Suprapubic skin (tissue), 4 donors: ENCODE measurements around the gene INPP5A.

Experiments
- CTCF ChIP-seq, 2 donors: fragments of 200-600 bp in 1 of 2; fragments of 450-650 bp in 1 of 2; sonication (generic) in 1 of 2; IDR thresholded peaks; one replicate each; pipeline ENCODE4 v1.5.1; 2016 to 2019; ENCODE audit warnings: antibody characterized with exemption in 2 of 2, mild to moderate bottlenecking in 1 of 2, moderate library complexity in 1 of 2
- EP300 ChIP-seq: sonication (generic); formaldehyde crosslinking; IDR thresholded peaks from one replicate; pipeline ENCODE4 v1.6.1; 2017; ENCODE audit warnings: antibody characterized with exemption
- POLR2A ChIP-seq, 2 donors: fragments of 450-650 bp; IDR thresholded peaks; one replicate each; pipeline ENCODE4 v1.6.1; 2017; ENCODE audit warnings: antibody characterized with exemption in 2 of 2, mild to moderate bottlenecking in 2 of 2, moderate library complexity in 2 of 2
- POLR2AphosphoS5 ChIP-seq, 3 donors: sonication (generic); formaldehyde crosslinking; IDR thresholded peaks; one replicate each; pipeline ENCODE4 v1.6.1; 2017; ENCODE audit warnings: antibody characterized with exemption in 3 of 3

GRCh38 chr10:132607961-132608495 lies 70.4 kb downstream of the INPP5A start:
- TF ChIP-seq EP300: no peak
- TF ChIP-seq POLR2AphosphoS5 (IDR thresholded peaks at IDR 0.05): no peak
- TF ChIP-seq CTCF (IDR thresholded peaks at IDR 0.05): no peak
- TF ChIP-seq POLR2A (IDR thresholded peaks at IDR 0.05): no peak
